Limb (tissue), 2 donors: ENCODE data around the gene AK5.

Experiments used
- DNase-seq, 2 donors: peaks; one replicate each; pipeline ENCODE4 v3.0.0-alpha.2; 2016; ENCODE audit errors: extremely low spot score in 2 of 2

The AK5 gene

GRCh38 chr1:77540501-77541161, 258.8 kb downstream of the AK5 start:
- DNase-seq = no peak

GRCh38 chr1:77541162-77541545, 259.3 kb downstream of the AK5 start:
- DNase-seq = no peak

- DNase-seq = no peak
These were observed 261.1 kb downstream of the AK5 start for GRCh38 chr1:77542813-77543420.

- no peak for DNase-seq
These were observed 262.1 kb downstream of the AK5 start for GRCh38 chr1:77543822-77544448.

- no peak for DNase-seq
These were observed 263.0 kb downstream of the AK5 start for GRCh38 chr1:77544845-77545244.

GRCh38 chr1:77545970-77546369, 264.2 kb downstream of the AK5 start:
- DNase-seq = no peak

GRCh38 chr1:77546890-77547289, 265.1 kb downstream of the AK5 start:
- no peak for DNase-seq

GRCh38 chr1:77548285-77548684, 266.5 kb downstream of the AK5 start:
- DNase-seq = no peak

- no peak for DNase-seq
These were observed 268.3 kb downstream of the AK5 start for GRCh38 chr1:77550135-77550534.

- DNase-seq = no peak
These were observed 270.8 kb downstream of the AK5 start for GRCh38 chr1:77552626-77553025.

- no peak for DNase-seq
These were observed 271.9 kb downstream of the AK5 start for GRCh38 chr1:77553568-77554291.

- no peak for DNase-seq
These were observed 274.2 kb downstream of the AK5 start for GRCh38 chr1:77556045-77556444.

- DNase-seq = no peak
These were observed 275.2 kb downstream of the AK5 start for GRCh38 chr1:77557053-77557452.

- DNase-seq = no peak
These were observed 276.9 kb downstream of the AK5 start for GRCh38 chr1:77558591-77559164.

GRCh38 chr1:77560741-77561140, 278.9 kb downstream of the AK5 start:
- DNase-seq = no peak

- no peak for DNase-seq
These were observed 280.9 kb downstream of the AK5 start for GRCh38 chr1:77562596-77563150.

GRCh38 chr1:77565321-77565720, 283.5 kb downstream of the AK5 start:
- DNase-seq = no peak

- no peak for DNase-seq
These were observed 289.8 kb downstream of the AK5 start for GRCh38 chr1:77571642-77572041.

- no peak for DNase-seq
These were observed 297.7 kb downstream of the AK5 start for GRCh38 chr1:77579547-77579946.

GRCh38 chr1:77582905-77583304, 301.1 kb downstream of the AK5 start:
- no peak for DNase-seq

- DNase-seq = no peak
These were observed 301.7 kb downstream of the AK5 start for GRCh38 chr1:77583483-77583882.

- no peak for DNase-seq
These were observed 303.1 kb downstream of the AK5 start for GRCh38 chr1:77584884-77585283.
